Endothelial cell of umbilical vein (primary cell): ENCODE measurements around the gene CMSS1. TPM values are rescaled to one million over a fixed set of nuclear protein-coding genes. Genes with fewer than 3 reads are reported as not detected.

Experiments used
- BruUV-seq: library from RNA; stranded (reverse); fragments of 400-500 nt; replicated peaks from 2 replicates; lab custom pipeline; 2021; lab: Mats Ljungman, UMichigan
- CTCF ChIA-PET: fragments of 300-600, 350-600 bp; sonication (Branson Sonifier 250); formaldehyde crosslinking; loops from one replicate; lab custom pipeline; 2021; ENCODE audit warnings: antibody characterized with exemption, inconsistent platforms; lab: Charles Lee
- POLR2A ChIA-PET: fragments of 300-600, 350-600 bp; sonication (Branson Sonifier 250); formaldehyde crosslinking; loops from one replicate; lab custom pipeline; 2021; ENCODE audit warnings: antibody characterized with exemption, inconsistent platforms; lab: Charles Lee
- DNase-seq: peaks from one replicate; pipeline ENCODE4 v3.0.0-alpha.2; 2011; ENCODE audit warnings: low read depth, low spot score
- FAIRE-seq: peaks from 2 replicates; lab custom pipeline; 2011; peaks lifted over from hg19 to GRCh38; lab: Jason Lieb, UNC
- H2AFZ ChIP-seq: 2 replicates; pipeline ENCODE4 v1.6.0; 2012; ENCODE audit warnings: low read depth, low read length, control low read depth, inconsistent platforms
- H3K27ac ChIP-seq: 2 replicates; pipeline ENCODE4 v1.5.1; 2011; ENCODE audit warnings: low read depth, mild to moderate bottlenecking, control low read depth, low read length, moderate library complexity; ENCODE audit not compliant: insufficient read depth
- H3K27me3 ChIP-seq, 2 experiments: 2 replicates each; pipeline versions ENCODE4 v1.6.0 to v1.6.1; 2011; ENCODE audit warnings: low read length in 2 of 2, mixed read lengths in 1 of 2; ENCODE audit not compliant: control insufficient read depth in 2 of 2, insufficient read depth in 2 of 2
- H3K36me3 ChIP-seq, 2 experiments: 2 replicates in 1 of 2; 3 replicates in 1 of 2; pipeline ENCODE4 v1.5.1; 2011; ENCODE audit warnings: low read length in 2 of 2, mild to moderate bottlenecking in 1 of 2, moderate library complexity in 1 of 2; ENCODE audit not compliant: control insufficient read depth in 2 of 2, insufficient read depth in 2 of 2; ENCODE audit errors: extremely low read depth in 1 of 2
- H3K4me1 ChIP-seq: 3 replicates; pipeline ENCODE4 v1.5.1; 2011; ENCODE audit warnings: mild to moderate bottlenecking, low read length; ENCODE audit not compliant: control insufficient read depth, insufficient read depth; ENCODE audit errors: extremely low read depth
- H3K4me2 ChIP-seq: 2 replicates; pipeline ENCODE4 v1.6.1; 2011; ENCODE audit warnings: low read length, control low read depth, mixed read lengths; ENCODE audit not compliant: insufficient read depth
- H3K4me3 ChIP-seq, 3 experiments: fragments of 200-600 bp in 1 of 3; sonication (generic), shearing (Covaris generic) in 1 of 3; replicated peaks in 1 of 3; 2 replicates each; pipeline ENCODE4 v1.5.1; 2011 to 2016; ENCODE audit warnings: control low read depth in 3 of 3, low read length in 3 of 3, mild to moderate bottlenecking in 2 of 3, inconsistent platforms in 1 of 3, low read depth in 1 of 3, moderate library complexity in 1 of 3; ENCODE audit not compliant: insufficient read depth in 1 of 3
- H3K79me2 ChIP-seq: 2 replicates; pipeline ENCODE4 v1.6.0; 2012; ENCODE audit warnings: low read length, inconsistent platforms; ENCODE audit not compliant: control insufficient read depth, insufficient read depth
- H3K9ac ChIP-seq: replicated peaks from 2 replicates; pipeline ENCODE3; 2011; ENCODE audit warnings: low read length, control low read depth; ENCODE audit not compliant: insufficient read depth; ENCODE audit errors: extremely low read depth
- H3K9me1 ChIP-seq: replicated peaks from 3 replicates; pipeline ENCODE4 v1.6.0; 2011; ENCODE audit warnings: mild to moderate bottlenecking, low read length; ENCODE audit not compliant: control insufficient read depth, insufficient read depth; ENCODE audit errors: extremely low read depth
- H3K9me3 ChIP-seq: replicated peaks from 2 replicates; pipeline ENCODE4 v1.5.1; 2012; ENCODE audit warnings: low read length, inconsistent platforms; ENCODE audit not compliant: control insufficient read depth, insufficient read depth
- H4K20me1 ChIP-seq: replicated peaks from 2 replicates; pipeline ENCODE3; 2011; ENCODE audit warnings: mild to moderate bottlenecking, low read length; ENCODE audit not compliant: control insufficient read depth, insufficient read depth; ENCODE audit errors: extremely low read depth
- EZH2 ChIP-seq: IDR thresholded peaks from 2 replicates; pipeline ENCODE4 v1.6.1; 2012; ENCODE audit warnings: borderline replicate concordance, low read depth, mild to moderate bottlenecking, moderate library complexity, low read length, inconsistent platforms; ENCODE audit not compliant: severe bottlenecking
- FOS ChIP-seq: IDR thresholded peaks from 2 replicates; pipeline ENCODE4 v1.6.1; 2011; ENCODE audit warnings: mild to moderate bottlenecking, low read length, moderate library complexity, borderline replicate concordance; ENCODE audit not compliant: insufficient read depth
- GATA2 ChIP-seq: IDR thresholded peaks from 2 replicates; pipeline ENCODE4 v1.7.0; 2011; ENCODE audit warnings: low read depth, mild to moderate bottlenecking, moderate library complexity, mixed read lengths, low read length; ENCODE audit not compliant: insufficient read length, insufficient read depth
- JUN ChIP-seq: IDR thresholded peaks from 2 replicates; pipeline ENCODE4 v1.6.1; 2011; ENCODE audit warnings: borderline replicate concordance, low read depth; ENCODE audit not compliant: insufficient read length, insufficient read depth
- MAX ChIP-seq: IDR thresholded peaks from 2 replicates; pipeline ENCODE4 v1.6.1; 2011; ENCODE audit not compliant: insufficient read depth, insufficient read length
- MYC ChIP-seq: IDR thresholded peaks from one replicate; pipeline ENCODE4 v1.6.1; 2011; ENCODE audit warnings: mild to moderate bottlenecking, low read depth, low read length
- POLR2A ChIP-seq: IDR thresholded peaks from 2 replicates; pipeline ENCODE4 v1.6.1; 2012; ENCODE audit warnings: low read depth, mild to moderate bottlenecking, control low read depth, low read length
- POLR2AphosphoS5 ChIP-seq: IDR thresholded peaks from 2 replicates; pipeline ENCODE4 v1.6.1; 2012; ENCODE audit warnings: low read depth, mild to moderate bottlenecking, control low read depth, low read length, moderate library complexity; ENCODE audit not compliant: insufficient read depth
- dilution Hi-C: fragments of 300-500 bp; cut with MboI; formaldehyde crosslinking; loops from one replicate; pipeline ENCODE4 v1.15.0; 2019; ENCODE audit warnings: low sequenced_read_pairs; ENCODE audit not compliant: extremely low pct_ligation_motif_present
- intact Hi-C: fragments of 100-400 bp; cut with micrococcal nuclease; formaldehyde crosslinking; loops from one replicate; pipeline ENCODE4 v1.10.0; 2022
- polyA plus RNA-seq, 4 experiments: library from polyadenylated mRNA; depleted of rRNA in 3 of 4; stranded (reverse) in 3 of 4; unstranded in 1 of 4; fragments of >200 nt; gene quantifications; 2 replicates each; pipeline versions ENCODE4 v1.2.1 to v1.2.3, GENCODE V29; 2011 to 2012; ENCODE audit warnings: missing spikeins in 1 of 4
- total RNA-seq: library from RNA; stranded (reverse); gene quantifications from 2 replicates; pipeline ENCODE4 v1.2.3, GENCODE V29; 2021
- TF ChIP-seq, protein P1 (sequence below), 2 donors: IDR thresholded peaks; 1 replicate in 1 of 2; 2 replicates in 1 of 2; pipeline ENCODE4 v1.5.1; 2011; ENCODE audit warnings: low read length in 2 of 2, mild to moderate bottlenecking in 2 of 2, moderate library complexity in 2 of 2, control low read depth in 1 of 2, inconsistent platforms in 1 of 2, low read depth in 1 of 2; ENCODE audit not compliant: insufficient read depth in 1 of 2; ENCODE audit errors: extremely low read depth in 1 of 2

CMSS1 gene
- total and polyA plus RNA-seq, 2 donors (not counting 3 experiments of a cell fraction or from before 2014, with no cell fraction given): 9.7 to 60.6 TPM

DNA sequence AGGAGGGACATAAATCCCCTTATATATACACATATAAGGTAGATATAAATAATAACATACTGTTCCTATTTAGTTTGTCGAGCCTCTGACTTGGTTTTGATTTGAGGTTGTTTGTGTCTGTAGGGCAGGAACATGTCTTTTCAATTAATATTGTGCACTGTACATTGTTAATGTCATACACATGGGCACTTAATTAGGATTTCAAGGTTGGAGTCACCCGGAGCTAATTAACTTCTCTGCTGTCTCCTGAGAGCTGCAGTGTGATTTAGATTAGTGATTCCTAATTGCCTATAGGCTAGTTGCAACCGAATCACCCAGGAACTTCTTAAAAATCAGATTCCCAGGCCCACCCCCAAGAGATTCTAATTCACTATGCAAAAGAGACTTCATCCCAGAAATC, 347.1 kb downstream of the CMSS1 start:
- ChIA-PET CTCF (interaction anchor here (1.7 kb wide), 1 partner anchor 34 kb away, joined by 4 read pairs; no protein-coding TSS in a partner anchor), POLR2A (no interaction called here)
- intact Hi-C loops (no loop called here), dilution Hi-C loops (no loop called here)
- no TSS peak for BruUV-seq
- no peaks in the 10 kb centered on the region for H3K9me3 ChIP-seq
- H4K20me1 ChIP-seq: no peaks in the 10 kb centered on the region
- H3K9ac ChIP-seq: no peak overlapping the region
- no peak overlapping the region for H3K4me2 ChIP-seq
- TF ChIP-seq JUN: no peak
- no peak for TF ChIP-seq MAX
- TF ChIP-seq GATA2: no peak
- TF ChIP-seq EZH2: no peak
- TF ChIP-seq, protein P1, sequence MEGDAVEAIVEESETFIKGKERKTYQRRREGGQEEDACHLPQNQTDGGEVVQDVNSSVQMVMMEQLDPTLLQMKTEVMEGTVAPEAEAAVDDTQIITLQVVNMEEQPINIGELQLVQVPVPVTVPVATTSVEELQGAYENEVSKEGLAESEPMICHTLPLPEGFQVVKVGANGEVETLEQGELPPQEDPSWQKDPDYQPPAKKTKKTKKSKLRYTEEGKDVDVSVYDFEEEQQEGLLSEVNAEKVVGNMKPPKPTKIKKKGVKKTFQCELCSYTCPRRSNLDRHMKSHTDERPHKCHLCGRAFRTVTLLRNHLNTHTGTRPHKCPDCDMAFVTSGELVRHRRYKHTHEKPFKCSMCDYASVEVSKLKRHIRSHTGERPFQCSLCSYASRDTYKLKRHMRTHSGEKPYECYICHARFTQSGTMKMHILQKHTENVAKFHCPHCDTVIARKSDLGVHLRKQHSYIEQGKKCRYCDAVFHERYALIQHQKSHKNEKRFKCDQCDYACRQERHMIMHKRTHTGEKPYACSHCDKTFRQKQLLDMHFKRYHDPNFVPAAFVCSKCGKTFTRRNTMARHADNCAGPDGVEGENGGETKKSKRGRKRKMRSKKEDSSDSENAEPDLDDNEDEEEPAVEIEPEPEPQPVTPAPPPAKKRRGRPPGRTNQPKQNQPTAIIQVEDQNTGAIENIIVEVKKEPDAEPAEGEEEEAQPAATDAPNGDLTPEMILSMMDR (IDR thresholded peaks at IDR 0.05; ENCODE audit: extremely low read depth in 1 of 2, insufficient read depth in 1 of 2, low read depth in 1 of 2, low read length in 2 of 2): no peak
- no peak for TF ChIP-seq POLR2AphosphoS5
- TF ChIP-seq MYC: no peak
- no peak for TF ChIP-seq FOS
- TF ChIP-seq POLR2A: no peak
- H3K4me1 ChIP-seq: peaks cover 27% of the 10 kb centered on the region
- H3K79me2 ChIP-seq: no peaks in the 10 kb centered on the region
- H3K27me3 ChIP-seq: no peaks in the 10 kb centered on the region
- no peaks in the 10 kb centered on the region for H3K9me1 ChIP-seq
- DNase-seq: no peak
- H3K27ac ChIP-seq: no peak overlapping the region
- H3K4me3 ChIP-seq: no peak overlapping the region
- no peaks in the 10 kb centered on the region for H3K36me3 ChIP-seq
- H2AFZ ChIP-seq: no peak overlapping the region
- FAIRE-seq: no peak
